B cell (primary cell): ENCODE measurements around the gene MAPKAPK3. TPM values are rescaled to one million over a fixed set of nuclear protein-coding genes. Genes with fewer than 3 reads are reported as not detected.

ENCODE experiments used
- ATAC-seq: fragments of 200-7000 bp; cut with Tn5 transposase; one replicate; pipeline ENCODE4 v1.10.0; 2021; ENCODE audit warnings: low read depth, mild to moderate bottlenecking, moderate number of reproducible peaks, moderate library complexity
- CTCF ChIA-PET: fragments of 350-600 bp; sonication (Branson Sonifier 250); formaldehyde crosslinking; loops from one replicate; lab custom pipeline; 2021; ENCODE audit warnings: antibody characterized with exemption, inconsistent platforms; lab: Charles Lee
- POLR2A ChIA-PET: fragments of 350-600 bp; sonication (Branson Sonifier 250); formaldehyde crosslinking; loops from one replicate; lab custom pipeline; 2021; ENCODE audit warnings: antibody characterized with exemption; lab: Charles Lee
- DNase-seq: peaks from one replicate; pipeline ENCODE4 v3.0.0; 2013
- H2AFZ ChIP-seq: 2 replicates; pipeline ENCODE4 v1.6.1; 2012; ENCODE audit warnings: mild to moderate bottlenecking, low read depth, low read length; ENCODE audit not compliant: insufficient read depth, poor library complexity, severe bottlenecking
- H3K27ac ChIP-seq, 2 donors: 1 replicate in 1 of 2; 2 replicates in 1 of 2; pipeline ENCODE4 v1.5.1; 2012 to 2013; ENCODE audit warnings: low read length in 2 of 2, mild to moderate bottlenecking in 2 of 2, moderate library complexity in 1 of 2
- H3K27me3 ChIP-seq, 4 experiments: fragments of 200-600 bp in 1 of 4; sonication (generic) in 1 of 4; replicated peaks in 1 of 4; 1 replicate in 2 of 4; 2 replicates in 2 of 4; pipeline versions ENCODE4 v1.6.1 to v1.7.0; 2013 to 2016; ENCODE audit warnings: low read length in 3 of 4, mild to moderate bottlenecking in 2 of 4, mixed read lengths in 1 of 4, moderate library complexity in 1 of 4; ENCODE audit not compliant: insufficient read depth in 4 of 4, control insufficient read depth in 3 of 4; ENCODE audit errors: control extremely low read depth in 1 of 4
- H3K36me3 ChIP-seq, 2 experiments: replicated peaks in 1 of 2; 1 replicate in 1 of 2; 2 replicates in 1 of 2; pipeline versions ENCODE4 v1.6.1 to v1.7.1; 2013; ENCODE audit warnings: low read length in 1 of 2; ENCODE audit not compliant: insufficient read depth in 2 of 2, control insufficient read depth in 1 of 2; ENCODE audit errors: control extremely low read depth in 1 of 2, extremely low read depth in 1 of 2
- H3K4me1 ChIP-seq, 2 donors: fragments of 200-600 bp in 1 of 2; sonication (generic) in 1 of 2; 1 replicate in 1 of 2; 2 replicates in 1 of 2; pipeline versions ENCODE4 v1.5.1 to v1.6.1; 2013 to 2017; ENCODE audit warnings: low read length in 2 of 2; ENCODE audit not compliant: control insufficient read depth in 2 of 2, insufficient read depth in 2 of 2
- H3K4me2 ChIP-seq: replicated peaks from 2 replicates; pipeline ENCODE3; 2012; ENCODE audit warnings: mild to moderate bottlenecking, low read depth, low read length; ENCODE audit not compliant: poor library complexity, severe bottlenecking
- H3K4me3 ChIP-seq, 5 experiments: fragments of 200-600 bp in 1 of 5; sonication (generic) in 1 of 5; 1 replicate in 3 of 5; 2 replicates in 2 of 5; pipeline versions ENCODE4 v1.5.1 to v1.7.0; 2011 to 2016; ENCODE audit warnings: low read length in 4 of 5, mild to moderate bottlenecking in 4 of 5, low read depth in 2 of 5, control low read depth in 1 of 5, moderate library complexity in 1 of 5; ENCODE audit not compliant: insufficient read depth in 1 of 5; ENCODE audit errors: control extremely low read depth in 1 of 5, extremely low read depth in 1 of 5
- H3K79me2 ChIP-seq: fragments of 200-600 bp; sonication (generic); one replicate; pipeline ENCODE4 v1.6.0; 2016; ENCODE audit warnings: low read length; ENCODE audit not compliant: control insufficient read depth, insufficient read depth
- H3K9ac ChIP-seq: fragments of 200-600 bp; sonication (generic); 2 replicates; pipeline ENCODE4 v1.6.1; 2017; ENCODE audit warnings: mild to moderate bottlenecking, low read length, moderate library complexity
- H3K9me3 ChIP-seq, 3 donors: one replicate each; pipeline versions ENCODE4 v1.6.1 to v1.7.1; 2013; ENCODE audit warnings: low read length in 2 of 3; ENCODE audit not compliant: control insufficient read depth in 2 of 3, insufficient read depth in 1 of 3; ENCODE audit errors: control extremely low read depth in 1 of 3
- H4K20me1 ChIP-seq: 2 replicates; pipeline ENCODE4 v1.6.0; 2012; ENCODE audit warnings: mild to moderate bottlenecking, low read length; ENCODE audit not compliant: insufficient read depth, control insufficient read depth, poor library complexity, severe bottlenecking
- H3K27ac Mint-ChIP-seq: one replicate; pipeline ENCODE4 v1.8.0; 2021; ENCODE audit warnings: mixed read lengths
- H3K27me3 Mint-ChIP-seq: one replicate; pipeline ENCODE4 v1.8.0; 2021; ENCODE audit warnings: mixed read lengths
- H3K4me1 Mint-ChIP-seq: one replicate; pipeline ENCODE4 v1.8.0; 2021; ENCODE audit warnings: mixed read lengths
- H3K4me3 Mint-ChIP-seq: one replicate; pipeline ENCODE4 v1.8.0; 2021; ENCODE audit warnings: mixed read lengths
- H3K9me3 Mint-ChIP-seq: one replicate; pipeline ENCODE4 v1.8.0; 2022; ENCODE audit warnings: mixed read lengths; ENCODE audit not compliant: insufficient read depth
- EZH2 ChIP-seq: IDR thresholded peaks from 2 replicates; pipeline ENCODE4 v1.6.1; 2012; ENCODE audit warnings: borderline replicate concordance, low read depth, mild to moderate bottlenecking, moderate library complexity, low read length; ENCODE audit not compliant: insufficient read depth, poor library complexity, severe bottlenecking
- WGBS: methylation state at CpG from one replicate; pipeline ENCODE4 v1.1.5; 2013; ENCODE audit warnings: missing lambda C conversion rate; ENCODE audit not compliant: insufficient coverage; 5-methylcytosine and 5-hydroxymethylcytosine counted together
- intact Hi-C: fragments of 100-400 bp; cut with micrococcal nuclease; formaldehyde crosslinking; loops from one replicate; pipeline ENCODE4 v1.10.0; 2022
- polyA plus RNA-seq: library from polyadenylated mRNA; depleted of rRNA; stranded (reverse); fragments of >200 nt; gene quantifications from 2 replicates; pipeline ENCODE4 v1.2.3, GENCODE V29; 2012
- total RNA-seq, 2 donors: library from RNA; stranded (reverse); fragments of 120-200 nt in 1 of 2; gene quantifications; 1 replicate in 1 of 2; 2 replicates in 1 of 2; pipeline versions ENCODE4 v1.2.3 to v1.2.4, GENCODE V29; 2013 to 2022
- TF ChIP-seq, protein P1 (sequence below): fragments of 200-600 bp; IDR thresholded peaks from one replicate; pipeline ENCODE4 v1.8.0; 2022; ENCODE audit warnings: antibody characterized with exemption, mild to moderate bottlenecking

MAPKAPK3 gene
- total and polyA plus RNA-seq, 2 donors (not counting 1 experiment from before 2014, with no cell fraction given) = 17.8 to 18.8 TPM

DNA sequence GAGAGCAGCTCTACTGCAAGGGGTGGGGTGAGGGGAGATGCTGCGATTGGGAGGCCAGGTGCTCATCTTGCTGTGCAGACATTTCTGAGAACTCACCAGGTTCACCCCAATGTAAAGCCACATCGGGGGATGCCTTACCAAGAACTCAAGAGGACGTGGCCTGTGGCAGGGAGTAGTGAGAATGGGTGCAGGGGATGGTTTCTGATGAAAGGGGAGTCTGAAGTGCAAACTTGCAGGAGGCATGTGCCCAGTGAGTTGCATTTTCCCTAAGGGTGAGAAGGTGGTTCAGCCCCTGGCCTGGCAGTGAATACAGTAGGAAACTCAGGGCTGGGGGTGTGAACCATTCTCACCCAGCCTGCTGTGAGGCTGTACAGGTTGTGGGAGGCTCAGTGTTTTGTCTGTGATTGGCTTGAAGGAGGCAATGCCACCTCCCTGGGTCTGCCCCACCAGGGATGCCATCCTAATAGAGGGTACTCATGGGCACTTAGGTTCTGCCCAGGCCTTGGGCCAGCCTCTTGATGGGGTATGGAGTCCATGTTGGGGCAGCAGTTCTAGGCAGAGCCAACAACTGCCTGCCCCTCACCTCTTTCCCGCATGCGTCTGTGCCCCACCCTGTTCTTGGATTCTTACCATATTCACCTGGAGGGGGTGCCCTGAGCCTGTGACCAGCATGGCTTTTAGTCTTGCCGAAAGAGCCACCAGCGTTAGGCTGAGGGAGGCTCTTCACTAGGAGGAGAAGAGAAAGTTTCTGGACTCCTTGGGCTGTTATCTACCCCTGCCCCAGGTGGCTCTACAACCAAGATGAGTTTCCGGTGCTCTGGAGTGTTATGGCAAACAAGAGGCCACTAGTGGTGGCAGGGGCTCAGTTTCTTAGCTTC is 43.1 kb upstream of the MAPKAPK3 start:
- DNase-seq (no peak), ATAC-seq (no peak)
- no peak overlapping the region for H3K4me3 ChIP-seq
- no peak overlapping the region for H3K27ac Mint-ChIP-seq
- H3K36me3 ChIP-seq = peaks cover 0 to 32% of the 10 kb centered on the region in 2 experiments
- no peak for TF ChIP-seq EZH2
- TF ChIP-seq, protein P1, sequence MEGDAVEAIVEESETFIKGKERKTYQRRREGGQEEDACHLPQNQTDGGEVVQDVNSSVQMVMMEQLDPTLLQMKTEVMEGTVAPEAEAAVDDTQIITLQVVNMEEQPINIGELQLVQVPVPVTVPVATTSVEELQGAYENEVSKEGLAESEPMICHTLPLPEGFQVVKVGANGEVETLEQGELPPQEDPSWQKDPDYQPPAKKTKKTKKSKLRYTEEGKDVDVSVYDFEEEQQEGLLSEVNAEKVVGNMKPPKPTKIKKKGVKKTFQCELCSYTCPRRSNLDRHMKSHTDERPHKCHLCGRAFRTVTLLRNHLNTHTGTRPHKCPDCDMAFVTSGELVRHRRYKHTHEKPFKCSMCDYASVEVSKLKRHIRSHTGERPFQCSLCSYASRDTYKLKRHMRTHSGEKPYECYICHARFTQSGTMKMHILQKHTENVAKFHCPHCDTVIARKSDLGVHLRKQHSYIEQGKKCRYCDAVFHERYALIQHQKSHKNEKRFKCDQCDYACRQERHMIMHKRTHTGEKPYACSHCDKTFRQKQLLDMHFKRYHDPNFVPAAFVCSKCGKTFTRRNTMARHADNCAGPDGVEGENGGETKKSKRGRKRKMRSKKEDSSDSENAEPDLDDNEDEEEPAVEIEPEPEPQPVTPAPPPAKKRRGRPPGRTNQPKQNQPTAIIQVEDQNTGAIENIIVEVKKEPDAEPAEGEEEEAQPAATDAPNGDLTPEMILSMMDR = no peak
- no peak overlapping the region for H2AFZ ChIP-seq
- POLR2A ChIA-PET = no interaction called here
- H3K9ac ChIP-seq = no peak overlapping the region
- CTCF ChIA-PET = interaction anchor here (1.0 to 16.8 kb wide), 4 partner anchors 16 to 79 kb away, joined by 3 to 541 read pairs (median 74); partner anchors contain the start of genes CISH and MAPKAPK3
- no peak overlapping the region for H3K4me2 ChIP-seq
- 93% methylated on average over 6 of the region's 8 CpGs for WGBS
- no peaks in the 10 kb centered on the region for H3K27me3 Mint-ChIP-seq
- intact Hi-C loops = no loop called here
- no peaks in the 10 kb centered on the region for H4K20me1 ChIP-seq
- H3K27ac ChIP-seq = no peak overlapping the region
- no peaks in the 10 kb centered on the region for H3K27me3 ChIP-seq
- no peaks in the 10 kb centered on the region for H3K9me3 ChIP-seq
- H3K4me3 Mint-ChIP-seq = no peak overlapping the region
- H3K79me2 ChIP-seq = peaks cover 7% of the 10 kb centered on the region
- peaks cover 5 to 18% of the 10 kb centered on the region in 2 donors for H3K4me1 ChIP-seq
- peaks cover 20% of the 10 kb centered on the region for H3K4me1 Mint-ChIP-seq
- H3K9me3 Mint-ChIP-seq = no peaks in the 10 kb centered on the region

DNA sequence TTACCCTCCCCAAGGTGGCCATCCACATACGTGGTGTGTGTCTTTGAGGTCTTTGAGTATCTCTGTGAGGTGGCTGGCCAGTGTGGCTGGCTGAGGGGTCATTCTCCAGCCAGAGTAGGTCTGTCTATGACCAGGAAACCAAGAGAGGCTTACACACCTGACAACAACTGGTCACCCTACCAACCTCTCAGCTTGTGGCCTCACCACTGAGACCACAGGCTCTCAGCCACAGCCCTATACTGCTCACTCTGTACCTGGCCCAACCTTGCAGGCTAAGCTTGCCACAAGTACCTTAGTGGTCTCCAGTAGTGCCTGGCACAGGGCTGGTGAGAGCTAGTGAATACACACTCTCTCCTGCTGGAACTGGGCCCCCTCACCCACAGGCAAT is 42.5 kb upstream of the MAPKAPK3 start:
- Mint-ChIP-seq H3K4me1 (peaks cover 15% of the 10 kb centered on the region), H3K27me3 (no peaks in the 10 kb centered on the region), H3K9me3 (no peaks in the 10 kb centered on the region), H3K27ac (no peak overlapping the region), H3K4me3 (no peak overlapping the region)
- Histone ChIP-seq H2AFZ (no peak overlapping the region), H3K36me3 (peaks cover 0 to 35% of the 10 kb centered on the region in 2 experiments), H3K9me3 (no peaks in the 10 kb centered on the region), H3K4me2 (no peak overlapping the region), H3K79me2 (peaks cover 7% of the 10 kb centered on the region), H3K27me3 (no peaks in the 10 kb centered on the region), H3K27ac (no peak overlapping the region), H3K9ac (no peak overlapping the region), H3K4me3 (no peak overlapping the region), H4K20me1 (no peaks in the 10 kb centered on the region), H3K4me1 (peaks cover 5 to 17% of the 10 kb centered on the region in 2 donors)
- intact Hi-C loops = no loop called here
- no peak for TF ChIP-seq EZH2
- TF ChIP-seq, protein P1 = no peak
- ATAC-seq (no peak), DNase-seq (no peak)
- POLR2A ChIA-PET = no interaction called here
- no CpG with 5 or more reads among the region's 1 CpG for WGBS
- CTCF ChIA-PET = interaction anchor here (9.1 to 16.8 kb wide), 2 partner anchors 15 to 38 kb away, joined by 116 to 541 read pairs; partner anchors contain the start of genes CISH and MAPKAPK3
